HepG2 (cell line): Measurements from ENCODE around the gene CA12.

ENCODE experiments used
- BRCA1 ChIP-seq: sonication (generic); formaldehyde crosslinking; IDR thresholded peaks from 2 replicates; pipeline ENCODE4 v1.4.0; 2020; ENCODE audit warnings: missing genetic modification reagents
- CBFB ChIP-seq: sonication (generic); formaldehyde crosslinking; IDR thresholded peaks from 2 replicates; pipeline ENCODE4 v1.4.0; 2020; ENCODE audit warnings: missing genetic modification reagents
- TF ChIP-seq, protein P1 (sequence below): sonication (generic); formaldehyde crosslinking; IDR thresholded peaks from 2 replicates; pipeline ENCODE4 v1.5.0; 2020; ENCODE audit warnings: mild to moderate bottlenecking, missing genetic modification reagents, moderate library complexity

GRCh38 chr15:63348392-63348791, 33.3 kb downstream of the CA12 start:
- TF ChIP-seq BRCA1 (CRISPR knock-in tag) (no peak), CBFB (CRISPR knock-in tag) (no peak)
- TF ChIP-seq, protein P1, sequence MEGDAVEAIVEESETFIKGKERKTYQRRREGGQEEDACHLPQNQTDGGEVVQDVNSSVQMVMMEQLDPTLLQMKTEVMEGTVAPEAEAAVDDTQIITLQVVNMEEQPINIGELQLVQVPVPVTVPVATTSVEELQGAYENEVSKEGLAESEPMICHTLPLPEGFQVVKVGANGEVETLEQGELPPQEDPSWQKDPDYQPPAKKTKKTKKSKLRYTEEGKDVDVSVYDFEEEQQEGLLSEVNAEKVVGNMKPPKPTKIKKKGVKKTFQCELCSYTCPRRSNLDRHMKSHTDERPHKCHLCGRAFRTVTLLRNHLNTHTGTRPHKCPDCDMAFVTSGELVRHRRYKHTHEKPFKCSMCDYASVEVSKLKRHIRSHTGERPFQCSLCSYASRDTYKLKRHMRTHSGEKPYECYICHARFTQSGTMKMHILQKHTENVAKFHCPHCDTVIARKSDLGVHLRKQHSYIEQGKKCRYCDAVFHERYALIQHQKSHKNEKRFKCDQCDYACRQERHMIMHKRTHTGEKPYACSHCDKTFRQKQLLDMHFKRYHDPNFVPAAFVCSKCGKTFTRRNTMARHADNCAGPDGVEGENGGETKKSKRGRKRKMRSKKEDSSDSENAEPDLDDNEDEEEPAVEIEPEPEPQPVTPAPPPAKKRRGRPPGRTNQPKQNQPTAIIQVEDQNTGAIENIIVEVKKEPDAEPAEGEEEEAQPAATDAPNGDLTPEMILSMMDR (CRISPR knock-in tag) = no peak
